H9 (cell line): ENCODE data around the gene SCIN. TPM values are rescaled to one million over a fixed set of nuclear protein-coding genes. Genes with fewer than 3 reads are reported as not detected.

Experiments used
- DNase-seq: peaks from one replicate; pipeline ENCODE4 v3.0.0-alpha.2; 2017
- H2AFZ ChIP-seq: one replicate; pipeline ENCODE4 v1.6.1; 2013; ENCODE audit warnings: mild to moderate bottlenecking, low read length, control low read depth, moderate library complexity
- H2AK5ac ChIP-seq: 2 replicates; pipeline ENCODE4 v1.6.1; 2013; ENCODE audit warnings: low read length, control low read depth, mixed read lengths; ENCODE audit not compliant: insufficient read length
- H2BK120ac ChIP-seq: one replicate; pipeline ENCODE4 v1.6.1; 2013; ENCODE audit warnings: low read depth, mild to moderate bottlenecking, low read length, control low read depth, inconsistent platforms; ENCODE audit not compliant: poor library complexity, severe bottlenecking
- H2BK12ac ChIP-seq: 2 replicates; pipeline ENCODE4 v1.6.1; 2013; ENCODE audit warnings: low read length, control low read depth, mixed read lengths, low read depth; ENCODE audit not compliant: insufficient read length
- H2BK15ac ChIP-seq: 2 replicates; pipeline ENCODE4 v1.6.1; 2013; ENCODE audit warnings: low read depth, low read length, control low read depth
- H2BK20ac ChIP-seq: one replicate; pipeline ENCODE4 v1.6.1; 2013; ENCODE audit warnings: low read depth, mild to moderate bottlenecking, low read length, control low read depth, inconsistent platforms; ENCODE audit not compliant: poor library complexity, severe bottlenecking
- H2BK5ac ChIP-seq: 2 replicates; pipeline ENCODE4 v1.6.1; 2013; ENCODE audit warnings: low read length, control low read depth, mixed read lengths; ENCODE audit not compliant: insufficient read length
- H3K14ac ChIP-seq: 2 replicates; pipeline ENCODE4 v1.6.1; 2013; ENCODE audit warnings: low read length, control low read depth; ENCODE audit not compliant: insufficient read depth
- H3K18ac ChIP-seq: 2 replicates; pipeline ENCODE4 v1.6.1; 2013; ENCODE audit warnings: low read depth, mild to moderate bottlenecking, mixed read lengths, low read length, control low read depth; ENCODE audit not compliant: insufficient read length
- H3K23ac ChIP-seq: 2 replicates; pipeline ENCODE4 v1.6.1; 2013; ENCODE audit warnings: low read length, control low read depth, mixed read lengths, low read depth; ENCODE audit not compliant: insufficient read length
- H3K23me2 ChIP-seq: 2 replicates; pipeline ENCODE4 v1.6.1; 2013; ENCODE audit warnings: low read depth, mild to moderate bottlenecking, mixed read lengths, low read length, control low read depth; ENCODE audit not compliant: insufficient read length, poor library complexity, severe bottlenecking
- H3K27ac ChIP-seq: 2 replicates; pipeline ENCODE4 v1.5.1; 2013; ENCODE audit warnings: low read length, control low read depth, mixed read lengths, low read depth; ENCODE audit not compliant: insufficient read length
- H3K27me3 ChIP-seq: 2 replicates; pipeline ENCODE4 v1.6.1; 2013; ENCODE audit warnings: low read length, control low read depth, inconsistent platforms; ENCODE audit not compliant: insufficient read depth
- H3K4ac ChIP-seq: 2 replicates; pipeline ENCODE4 v1.6.1; 2013; ENCODE audit warnings: low read depth, mild to moderate bottlenecking, control low read depth, inconsistent platforms, low read length, moderate library complexity
- H3K4me1 ChIP-seq: 2 replicates; pipeline ENCODE4 v1.6.1; 2013; ENCODE audit warnings: low read length, control low read depth, inconsistent platforms; ENCODE audit not compliant: insufficient read depth
- H3K4me2 ChIP-seq: 2 replicates; pipeline ENCODE4 v1.6.1; 2013; ENCODE audit warnings: low read length, control low read depth, mixed read lengths; ENCODE audit not compliant: insufficient read length, insufficient read depth
- H3K56ac ChIP-seq: 2 replicates; pipeline ENCODE4 v1.6.1; 2013; ENCODE audit warnings: low read depth, mild to moderate bottlenecking, mixed read lengths, low read length, control low read depth; ENCODE audit not compliant: insufficient read length
- H3K79me1 ChIP-seq: 2 replicates; pipeline ENCODE4 v1.6.1; 2013; ENCODE audit warnings: low read depth, mild to moderate bottlenecking, moderate library complexity, low read length, control low read depth, inconsistent platforms; ENCODE audit not compliant: insufficient read depth, poor library complexity, severe bottlenecking
- H3K79me2 ChIP-seq: 2 replicates; pipeline ENCODE4 v1.6.1; 2013; ENCODE audit warnings: low read length, control low read depth, inconsistent platforms; ENCODE audit not compliant: insufficient read depth
- H3K9ac ChIP-seq: 2 replicates; pipeline ENCODE4 v1.6.1; 2013; ENCODE audit warnings: low read length, control low read depth, mixed read lengths; ENCODE audit not compliant: insufficient read length; ENCODE audit errors: extremely low read depth
- H3K9me3 ChIP-seq: one replicate; pipeline ENCODE4 v1.6.1; 2013; ENCODE audit warnings: low read depth, low read length, inconsistent platforms; ENCODE audit not compliant: control insufficient read depth
- H3T11ph ChIP-seq: one replicate; pipeline ENCODE4 v1.6.1; 2013; ENCODE audit warnings: mild to moderate bottlenecking, low read length, control low read depth, inconsistent platforms
- H4K20me1 ChIP-seq: one replicate; pipeline ENCODE4 v1.6.1; 2013; ENCODE audit not compliant: control insufficient read depth, insufficient read length, insufficient read depth
- H4K5ac ChIP-seq: 2 replicates; pipeline ENCODE4 v1.6.1; 2013; ENCODE audit warnings: low read depth, mild to moderate bottlenecking, mixed read lengths, low read length, control low read depth; ENCODE audit not compliant: insufficient read length
- H4K8ac ChIP-seq: replicated peaks from 2 replicates; pipeline ENCODE4 v1.6.1; 2013; ENCODE audit warnings: low read length, control low read depth, mixed read lengths, low read depth; ENCODE audit not compliant: insufficient read length
- H4K91ac ChIP-seq: 2 replicates; pipeline ENCODE4 v1.6.1; 2013; ENCODE audit warnings: low read depth, mild to moderate bottlenecking, moderate library complexity, mixed read lengths, low read length, control low read depth; ENCODE audit not compliant: insufficient read length
- H3K27ac Mint-ChIP-seq, 3 experiments: 2 replicates in 2 of 3; 3 replicates in 1 of 3; pipeline ENCODE4 v1.8.0; 2020 to 2021; ENCODE audit warnings: mixed read lengths in 3 of 3, mild to moderate bottlenecking in 1 of 3, moderate library complexity in 1 of 3
- H3K27me3 Mint-ChIP-seq: 2 replicates; pipeline ENCODE4 v1.8.0; 2021; ENCODE audit warnings: low read depth, mild to moderate bottlenecking, moderate library complexity, mixed read lengths
- H3K36me3 Mint-ChIP-seq, 3 experiments: 2 replicates in 2 of 3; 3 replicates in 1 of 3; pipeline ENCODE4 v1.8.0; 2020 to 2021; ENCODE audit warnings: low read depth in 3 of 3, mixed read lengths in 3 of 3; ENCODE audit not compliant: insufficient read depth in 1 of 3
- H3K4me1 Mint-ChIP-seq, 2 experiments: 2 replicates each; pipeline ENCODE4 v1.8.0; 2020; ENCODE audit warnings: mixed read lengths in 2 of 2
- H3K4me3 Mint-ChIP-seq, 2 experiments: 2 replicates in 1 of 2; 3 replicates in 1 of 2; pipeline ENCODE4 v1.8.0; 2020 to 2021; ENCODE audit warnings: mild to moderate bottlenecking in 2 of 2, mixed read lengths in 2 of 2, moderate library complexity in 1 of 2
- H3K9me3 Mint-ChIP-seq, 2 experiments: 2 replicates in 1 of 2; 3 replicates in 1 of 2; pipeline ENCODE4 v1.8.0; 2020; ENCODE audit warnings: mild to moderate bottlenecking in 2 of 2, mixed read lengths in 2 of 2, moderate library complexity in 1 of 2
- WGBS: extraction: QIAGEN DNeasy Blood & Tissue Kit; methylation state at CpG from one replicate; pipeline ENCODE4 v1.1.7; 2013; ENCODE audit warnings: missing lambda C conversion rate, low lambda C conversion rate, mixed read lengths; ENCODE audit not compliant: insufficient read length; ENCODE audit errors: extremely low coverage; 5-methylcytosine and 5-hydroxymethylcytosine counted together
- total RNA-seq: library from RNA; stranded (reverse); gene quantifications from 2 replicates; pipeline ENCODE4 v1.2.1, GENCODE V29; 2021
- TF ChIP-seq, protein P1 (sequence below): fragments of 200-600 bp; sonication (generic); conservative IDR thresholded peaks from 3 replicates; pipeline ENCODE4 v1.8.0; 2021; ENCODE audit warnings: antibody characterized with exemption, mild to moderate bottlenecking

Gene SCIN
- total RNA-seq, 1 experiment from 2014 or later: 0.44 TPM

DNA sequence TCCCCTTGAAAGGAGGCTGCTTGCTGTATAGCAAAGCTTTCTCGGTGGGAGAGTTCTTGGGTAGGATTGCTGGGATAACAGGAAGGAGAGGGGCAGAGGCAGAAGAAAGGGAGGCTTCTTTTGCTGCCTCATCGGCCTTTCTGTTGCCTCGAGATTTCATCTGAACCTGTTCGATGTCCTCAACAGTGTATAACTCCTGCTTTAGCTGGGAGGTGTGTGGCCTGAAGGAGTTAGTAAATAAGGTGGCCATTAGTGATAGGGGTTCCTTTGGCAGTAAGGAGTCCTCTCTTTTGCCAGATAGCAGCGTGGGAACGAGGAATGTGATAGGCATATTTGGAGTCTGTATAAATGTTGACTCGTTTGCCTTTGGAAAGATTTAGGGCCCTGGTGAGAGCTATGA, 20.0 kb downstream of the SCIN start:
- Histone ChIP-seq H3K4me2 (no peak overlapping the region), H2AK5ac (no peak overlapping the region), H4K8ac (no peak overlapping the region), H4K20me1 (no peaks in the 10 kb centered on the region), H2BK20ac (no peak overlapping the region), H2BK120ac (no peak overlapping the region), H4K91ac (no peak overlapping the region), H3K23ac (no peak overlapping the region), H4K5ac (no peak overlapping the region), H3K23me2 (peaks cover 4% of the 10 kb centered on the region), H3K4me1 (no peaks in the 10 kb centered on the region), H3K18ac (no peak overlapping the region), H2BK12ac (no peak overlapping the region), H3K9me3 (no peaks in the 10 kb centered on the region), H2AFZ (no peak overlapping the region), H3K79me1 (no peaks in the 10 kb centered on the region), H3K9ac (no peak overlapping the region), H2BK15ac (no peak overlapping the region), H3K56ac (no peak overlapping the region), H3T11ph (no peak overlapping the region), H3K4ac (no peak overlapping the region), H3K27me3 (no peaks in the 10 kb centered on the region), H3K79me2 (no peaks in the 10 kb centered on the region), H3K27ac (no peak overlapping the region), H2BK5ac (no peak overlapping the region), H3K14ac (no peak overlapping the region)
- Mint-ChIP-seq H3K9me3 (peaks cover 9 to 11% of the 10 kb centered on the region in 2 experiments; a peak in 4 of 5 replicates), H3K36me3 (peaks cover 4 to 16% (median 6%) of the 10 kb centered on the region in 3 experiments; a peak in 5 of 7 replicates), H3K27ac (no peak overlapping the region), H3K4me3 (no peak overlapping the region), H3K4me1 (no peaks in the 10 kb centered on the region), H3K27me3 (no peaks in the 10 kb centered on the region; the same call in 1 of the 2 replicates)
- WGBS: no CpG with 5 or more reads among the region's 7 CpGs
- no peak for DNase-seq
- TF ChIP-seq, protein P1, sequence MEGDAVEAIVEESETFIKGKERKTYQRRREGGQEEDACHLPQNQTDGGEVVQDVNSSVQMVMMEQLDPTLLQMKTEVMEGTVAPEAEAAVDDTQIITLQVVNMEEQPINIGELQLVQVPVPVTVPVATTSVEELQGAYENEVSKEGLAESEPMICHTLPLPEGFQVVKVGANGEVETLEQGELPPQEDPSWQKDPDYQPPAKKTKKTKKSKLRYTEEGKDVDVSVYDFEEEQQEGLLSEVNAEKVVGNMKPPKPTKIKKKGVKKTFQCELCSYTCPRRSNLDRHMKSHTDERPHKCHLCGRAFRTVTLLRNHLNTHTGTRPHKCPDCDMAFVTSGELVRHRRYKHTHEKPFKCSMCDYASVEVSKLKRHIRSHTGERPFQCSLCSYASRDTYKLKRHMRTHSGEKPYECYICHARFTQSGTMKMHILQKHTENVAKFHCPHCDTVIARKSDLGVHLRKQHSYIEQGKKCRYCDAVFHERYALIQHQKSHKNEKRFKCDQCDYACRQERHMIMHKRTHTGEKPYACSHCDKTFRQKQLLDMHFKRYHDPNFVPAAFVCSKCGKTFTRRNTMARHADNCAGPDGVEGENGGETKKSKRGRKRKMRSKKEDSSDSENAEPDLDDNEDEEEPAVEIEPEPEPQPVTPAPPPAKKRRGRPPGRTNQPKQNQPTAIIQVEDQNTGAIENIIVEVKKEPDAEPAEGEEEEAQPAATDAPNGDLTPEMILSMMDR: no peak
